ENCODE measurements around the gene RAB11FIP5. TPM values are rescaled to one million over a fixed set of nuclear protein-coding genes. Genes with fewer than 3 reads are reported as not detected.
A peak's percentile ranks its signal among the peaks of the same experiment; 100 is the strongest.

Gene RAB11FIP5
- total RNA-seq, 2 experiments from 2014 or later = 12.6 to 13.8 TPM

DNA sequence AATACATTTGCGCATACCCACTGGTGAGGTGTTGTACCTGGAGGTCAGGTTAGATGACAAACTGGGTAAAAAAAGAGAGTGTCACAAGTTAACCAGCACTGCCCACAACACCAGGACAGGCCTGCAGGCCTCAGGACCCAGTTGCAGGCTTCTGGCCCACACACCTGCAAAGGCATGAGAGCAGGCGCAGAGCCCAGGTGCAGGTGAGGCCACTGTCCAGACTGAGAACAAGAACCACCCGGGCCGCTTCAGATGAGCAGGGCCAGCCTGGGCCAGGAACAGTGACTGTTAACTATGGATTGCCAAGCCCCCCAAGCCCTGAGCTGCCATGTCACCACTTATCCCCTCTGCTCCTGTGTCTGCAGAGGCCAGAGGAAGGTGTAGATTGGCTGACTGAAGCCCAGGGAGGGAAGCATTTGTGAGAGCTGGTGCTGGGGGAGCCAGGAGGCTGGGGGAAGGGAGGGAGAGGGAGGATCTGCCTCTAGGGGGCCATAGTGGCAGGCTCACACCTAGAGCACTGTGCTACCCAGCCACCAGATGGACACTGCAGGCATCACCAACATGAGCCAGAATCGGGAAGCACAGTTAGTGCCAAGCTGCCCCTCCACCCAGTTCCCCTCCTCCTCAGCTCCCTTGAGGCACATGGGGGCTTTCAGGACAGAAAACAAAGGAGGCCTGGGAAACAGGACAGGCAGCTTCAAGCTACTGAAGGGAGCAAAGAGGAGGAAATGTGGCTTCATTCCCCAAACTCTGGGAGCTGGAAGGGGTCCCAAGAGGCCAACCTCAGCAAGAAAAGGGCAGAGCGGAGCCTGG lies 76.6 kb downstream of the RAB11FIP5 start:
- Histone ChIP-seq H3K4me1 (ENCODE audit: insufficient read depth, low read length) (no peaks in the 10 kb centered on the region), H3K9me3 (ENCODE audit: control insufficient read depth in 1 of 2, insufficient read depth in 1 of 2, low read length in 2 of 2) (no peaks in the 10 kb centered on the region), H3K27me3 (ENCODE audit: control insufficient read depth in 1 of 2, insufficient read depth in 2 of 2, low read length in 2 of 2) (no peaks in the 10 kb centered on the region), H3K4me3 (ENCODE audit: low read length) (no peak overlapping the region), H3K27ac (ENCODE audit: low read depth in 1 of 2, low read length in 2 of 2) (no peak overlapping the region), H3K36me3 (ENCODE audit: insufficient read depth, low read length) (no peaks in the 10 kb centered on the region)
- TF ChIP-seq, protein P1, sequence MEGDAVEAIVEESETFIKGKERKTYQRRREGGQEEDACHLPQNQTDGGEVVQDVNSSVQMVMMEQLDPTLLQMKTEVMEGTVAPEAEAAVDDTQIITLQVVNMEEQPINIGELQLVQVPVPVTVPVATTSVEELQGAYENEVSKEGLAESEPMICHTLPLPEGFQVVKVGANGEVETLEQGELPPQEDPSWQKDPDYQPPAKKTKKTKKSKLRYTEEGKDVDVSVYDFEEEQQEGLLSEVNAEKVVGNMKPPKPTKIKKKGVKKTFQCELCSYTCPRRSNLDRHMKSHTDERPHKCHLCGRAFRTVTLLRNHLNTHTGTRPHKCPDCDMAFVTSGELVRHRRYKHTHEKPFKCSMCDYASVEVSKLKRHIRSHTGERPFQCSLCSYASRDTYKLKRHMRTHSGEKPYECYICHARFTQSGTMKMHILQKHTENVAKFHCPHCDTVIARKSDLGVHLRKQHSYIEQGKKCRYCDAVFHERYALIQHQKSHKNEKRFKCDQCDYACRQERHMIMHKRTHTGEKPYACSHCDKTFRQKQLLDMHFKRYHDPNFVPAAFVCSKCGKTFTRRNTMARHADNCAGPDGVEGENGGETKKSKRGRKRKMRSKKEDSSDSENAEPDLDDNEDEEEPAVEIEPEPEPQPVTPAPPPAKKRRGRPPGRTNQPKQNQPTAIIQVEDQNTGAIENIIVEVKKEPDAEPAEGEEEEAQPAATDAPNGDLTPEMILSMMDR (IDR thresholded peaks at IDR 0.05) = no peak
- DNase-seq (no peak), ATAC-seq (ENCODE audit: poor library complexity) (no peak)
- H3K36me3 Mint-ChIP-seq (ENCODE audit: low read depth) = no peaks in the 10 kb centered on the region
- no peak overlapping the region for H3K4me3 Mint-ChIP-seq
- no peaks in the 10 kb centered on the region for H3K27me3 Mint-ChIP-seq
- CTCF ChIA-PET = no interaction called here
- POLR2A ChIA-PET = no interaction called here
- no peaks in the 10 kb centered on the region for H3K4me1 Mint-ChIP-seq (ENCODE audit: low read depth)
- no peaks in the 10 kb centered on the region for H3K9me3 Mint-ChIP-seq
- no peak overlapping the region for H3K27ac Mint-ChIP-seq
- intact Hi-C loops (cut with DNase I, micrococcal nuclease) = no loop called here

DNA sequence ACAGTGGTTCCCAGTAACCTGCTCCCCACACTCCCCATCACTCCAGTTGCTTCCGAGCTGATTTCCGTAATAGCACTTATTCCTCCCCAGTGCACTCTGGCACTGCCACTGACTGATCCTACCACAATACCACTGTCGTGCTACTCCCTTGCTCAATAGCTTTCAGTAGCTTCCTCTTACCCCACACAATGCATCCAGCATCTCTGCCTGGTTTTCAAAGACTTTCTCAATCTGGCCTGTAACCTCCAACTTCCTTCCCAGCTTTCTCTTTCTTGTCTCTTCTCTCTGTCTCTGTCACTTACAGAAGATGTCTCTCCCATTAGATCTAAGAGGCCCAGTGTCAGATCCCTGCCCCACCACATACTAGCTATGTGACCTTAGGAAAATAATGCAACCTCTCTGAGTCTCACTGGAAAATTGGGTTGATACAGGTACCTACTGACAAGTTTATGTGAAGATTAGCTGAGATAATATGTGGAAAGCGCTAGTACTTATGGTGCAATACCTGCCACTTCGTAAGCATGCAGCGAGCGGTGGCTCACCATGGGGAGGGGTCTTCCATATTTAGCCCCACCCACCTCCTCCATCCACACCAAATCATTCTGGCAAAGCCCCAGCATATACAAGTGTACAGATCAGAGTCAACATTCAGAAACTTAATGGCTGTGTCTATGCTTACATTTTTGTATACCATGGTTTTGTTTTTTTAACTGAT lies 77.9 kb downstream of the RAB11FIP5 start:
- H3K4me3 Mint-ChIP-seq = no peak overlapping the region
- CTCF ChIA-PET = interaction anchor here (0.7 kb wide), 1 partner anchor 36 kb away, joined by 5 read pairs; no protein-coding TSS in a partner anchor
- TF ChIP-seq, protein P1 (IDR thresholded peaks at IDR 0.05) = no peak
- H3K36me3 Mint-ChIP-seq (ENCODE audit: low read depth) = no peaks in the 10 kb centered on the region
- H3K27ac Mint-ChIP-seq = no peak overlapping the region
- POLR2A ChIA-PET = no interaction called here
- no peaks in the 10 kb centered on the region for H3K4me1 Mint-ChIP-seq (ENCODE audit: low read depth)
- no peaks in the 10 kb centered on the region for H3K27me3 Mint-ChIP-seq
- Histone ChIP-seq H3K9me3 (ENCODE audit: control insufficient read depth in 1 of 2, insufficient read depth in 1 of 2, low read length in 2 of 2) (no peaks in the 10 kb centered on the region), H3K4me1 (ENCODE audit: insufficient read depth, low read length) (no peaks in the 10 kb centered on the region), H3K4me3 (ENCODE audit: low read length) (no peak overlapping the region), H3K27ac (ENCODE audit: low read depth in 1 of 2, low read length in 2 of 2) (no peak overlapping the region), H3K27me3 (ENCODE audit: control insufficient read depth in 1 of 2, insufficient read depth in 2 of 2, low read length in 2 of 2) (no peaks in the 10 kb centered on the region), H3K36me3 (ENCODE audit: insufficient read depth, low read length) (no peaks in the 10 kb centered on the region)
- intact Hi-C loops (cut with DNase I, micrococcal nuclease) = no loop called here
- DNase-seq = peak in 2 of 14 experiments; percentile 38 to 49
- no peak for ATAC-seq (ENCODE audit: poor library complexity)
- H3K9me3 Mint-ChIP-seq = no peaks in the 10 kb centered on the region

DNA sequence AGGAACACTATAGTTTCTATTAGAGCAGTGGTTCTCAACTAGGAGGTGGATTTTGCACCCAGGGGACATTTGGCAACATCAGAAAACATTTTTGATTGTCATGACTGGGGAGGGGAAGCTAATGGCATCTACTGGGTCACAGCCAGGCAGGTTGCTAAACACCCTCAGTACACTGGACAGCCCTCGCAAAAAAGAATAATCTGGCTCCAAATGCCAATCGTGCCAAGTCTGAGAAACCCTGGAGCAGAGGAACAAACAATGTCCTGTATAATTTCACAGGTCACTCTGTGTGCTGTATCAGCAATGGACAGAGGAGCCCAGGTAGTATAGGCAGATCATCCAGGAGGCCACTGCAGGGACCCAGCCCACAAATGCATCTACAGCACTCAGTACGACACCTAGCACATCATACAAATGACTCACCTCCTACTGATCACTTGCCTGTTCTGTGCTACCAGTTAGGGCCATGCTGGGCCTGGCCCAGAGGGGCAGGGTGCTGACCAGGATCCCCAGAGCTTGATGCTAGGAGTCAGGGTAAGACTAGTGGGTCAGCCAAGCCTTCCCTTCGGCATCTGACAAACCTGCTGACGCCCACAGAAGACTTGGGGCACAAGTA lies 78.9 kb downstream of the RAB11FIP5 start:
- no peak for ATAC-seq (ENCODE audit: poor library complexity)
- Mint-ChIP-seq H3K4me3 (no peak overlapping the region), H3K36me3 (ENCODE audit: low read depth) (no peaks in the 10 kb centered on the region), H3K4me1 (ENCODE audit: low read depth) (no peaks in the 10 kb centered on the region), H3K9me3 (no peaks in the 10 kb centered on the region), H3K27me3 (no peaks in the 10 kb centered on the region), H3K27ac (no peak overlapping the region)
- CTCF ChIA-PET = interaction anchor here (0.6 kb wide), 1 partner anchor 16 kb away, joined by 3 read pairs; no protein-coding TSS in a partner anchor
- POLR2A ChIA-PET = no interaction called here
- no peak for DNase-seq
- Histone ChIP-seq H3K36me3 (ENCODE audit: insufficient read depth, low read length) (no peaks in the 10 kb centered on the region), H3K27me3 (ENCODE audit: control insufficient read depth in 1 of 2, insufficient read depth in 2 of 2, low read length in 2 of 2) (no peaks in the 10 kb centered on the region), H3K27ac (ENCODE audit: low read depth in 1 of 2, low read length in 2 of 2) (no peak overlapping the region), H3K4me1 (ENCODE audit: insufficient read depth, low read length) (no peaks in the 10 kb centered on the region), H3K4me3 (ENCODE audit: low read length) (no peak overlapping the region), H3K9me3 (ENCODE audit: control insufficient read depth in 1 of 2, insufficient read depth in 1 of 2, low read length in 2 of 2) (no peaks in the 10 kb centered on the region)
- intact Hi-C loops (cut with DNase I, micrococcal nuclease) = no loop called here
- TF ChIP-seq, protein P1 (IDR thresholded peaks at IDR 0.05) = no peak

Measured in CD4-positive, alpha-beta T cell (primary cell).